WTC11 (cell line): ENCODE results near the gene LIN28B. TPM values are rescaled to one million over a fixed set of nuclear protein-coding genes. Genes with fewer than 3 reads are reported as not detected.
A peak's percentile ranks its signal among the peaks of the same experiment; 100 is the strongest.

ENCODE experiments used
- ATAC-seq: fragments of 200-7000 bp; cut with Tn5 transposase; 2 replicates; pipeline ENCODE4 v1.10.0; 2021; ENCODE audit warnings: mild to moderate bottlenecking, moderate library complexity
- Bru-seq: library from RNA; stranded (reverse); fragments of 400-500 nt; gene quantifications from one replicate; lab custom pipeline; 2021; lab: Mats Ljungman, UMichigan
- CTCF ChIA-PET: fragments of 300-600 bp; sonication (Branson Sonifier 250); formaldehyde crosslinking; loops from one replicate; lab custom pipeline; 2021; ENCODE audit warnings: antibody characterized with exemption; lab: Charles Lee
- POLR2A ChIA-PET: fragments of 350-600 bp; sonication (Branson Sonifier 250); formaldehyde crosslinking; loops from one replicate; lab custom pipeline; 2021; ENCODE audit warnings: antibody characterized with exemption; lab: Charles Lee
- DNase-seq: peaks from one replicate; pipeline ENCODE4 v3.0.0; 2021; ENCODE audit warnings: low spot score
- H3K27ac Mint-ChIP-seq: 2 replicates; pipeline ENCODE4 v1.8.0; 2021; ENCODE audit warnings: mixed read lengths
- H3K27me3 Mint-ChIP-seq: 2 replicates; pipeline ENCODE4 v1.8.0; 2021; ENCODE audit warnings: low read depth, mild to moderate bottlenecking, moderate library complexity, mixed read lengths
- H3K36me3 Mint-ChIP-seq: 2 replicates; pipeline ENCODE4 v1.8.0; 2021; ENCODE audit warnings: mixed read lengths
- H3K4me1 Mint-ChIP-seq: 2 replicates; pipeline ENCODE4 v1.8.0; 2022; ENCODE audit warnings: mixed read lengths
- H3K4me3 Mint-ChIP-seq: 2 replicates; pipeline ENCODE4 v1.8.0; 2021; ENCODE audit warnings: mild to moderate bottlenecking, moderate library complexity, mixed read lengths
- H3K9me3 Mint-ChIP-seq: 2 replicates; pipeline ENCODE4 v1.8.0; 2021; ENCODE audit warnings: mixed read lengths
- AR ChIP-seq: fragments of 250-450 bp; sonication (Bioruptor Pico); IDR thresholded peaks from 2 replicates; pipeline ENCODE4 v1.9.0; 2021; ENCODE audit warnings: mild to moderate bottlenecking
- E2F1 ChIP-seq: sonication (generic); formaldehyde crosslinking; IDR thresholded peaks from 2 replicates; pipeline ENCODE4 v1.8.0; 2022; ENCODE audit warnings: mild to moderate bottlenecking, missing genetic modification reagents
- ESRRA ChIP-seq: sonication (generic); formaldehyde crosslinking; IDR thresholded peaks from 2 replicates; pipeline ENCODE4 v1.8.1; 2022; ENCODE audit warnings: mild to moderate bottlenecking, missing genetic modification reagents, borderline replicate concordance
- HMGA2 ChIP-seq: fragments of 250-450 bp; sonication (Bioruptor Pico); IDR thresholded peaks from 2 replicates; pipeline ENCODE4 v1.4.0; 2021; ENCODE audit warnings: mild to moderate bottlenecking, moderate library complexity
- KAT7 ChIP-seq: sonication (generic); formaldehyde crosslinking; IDR thresholded peaks from 2 replicates; pipeline ENCODE4 v1.8.1; 2023; ENCODE audit warnings: missing genetic modification reagents, mild to moderate bottlenecking, borderline replicate concordance
- MYBL2 ChIP-seq: sonication (generic); formaldehyde crosslinking; IDR thresholded peaks from 2 replicates; pipeline ENCODE4 v1.8.1; 2023; ENCODE audit warnings: mild to moderate bottlenecking, moderate library complexity, missing genetic modification reagents
- NFE2L1 ChIP-seq: sonication (generic); formaldehyde crosslinking; IDR thresholded peaks from 2 replicates; pipeline ENCODE4 v1.8.1; 2023; ENCODE audit warnings: missing genetic modification reagents
- NR1H2 ChIP-seq: sonication (generic); formaldehyde crosslinking; IDR thresholded peaks from 2 replicates; pipeline ENCODE4 v1.9.0; 2021; ENCODE audit warnings: mild to moderate bottlenecking, moderate library complexity, missing genetic modification reagents
- RELA ChIP-seq: sonication (generic); formaldehyde crosslinking; IDR thresholded peaks from 2 replicates; pipeline ENCODE4 v1.8.1; 2022; ENCODE audit warnings: missing genetic modification reagents, mild to moderate bottlenecking, borderline replicate concordance
- USF1 ChIP-seq: sonication (generic); formaldehyde crosslinking; IDR thresholded peaks from 2 replicates; pipeline ENCODE4 v1.8.0; 2022; ENCODE audit warnings: mild to moderate bottlenecking, missing genetic modification reagents
- USF2 ChIP-seq: sonication (generic); formaldehyde crosslinking; IDR thresholded peaks from 2 replicates; pipeline ENCODE4 v1.8.1; 2023; ENCODE audit warnings: mild to moderate bottlenecking, missing genetic modification reagents, moderate library complexity
- ZBTB21 ChIP-seq: sonication (generic); formaldehyde crosslinking; IDR thresholded peaks from 2 replicates; pipeline ENCODE4 v1.8.1; 2023; ENCODE audit warnings: mild to moderate bottlenecking, missing genetic modification reagents, borderline replicate concordance
- ZNF121 ChIP-seq: sonication (generic); formaldehyde crosslinking; IDR thresholded peaks from 2 replicates; pipeline ENCODE4 v1.8.0; 2023; ENCODE audit warnings: missing genetic modification reagents
- ZNF138 ChIP-seq: sonication (generic); formaldehyde crosslinking; conservative IDR thresholded peaks from 2 replicates; pipeline ENCODE4 v1.8.1; 2022; ENCODE audit warnings: mild to moderate bottlenecking, moderate library complexity, missing genetic modification reagents
- ZNF423 ChIP-seq: fragments of 250-450 bp; sonication (Bioruptor Pico); IDR thresholded peaks from 2 replicates; pipeline ENCODE4 v2.1.2; 2022; ENCODE audit warnings: mild to moderate bottlenecking, moderate library complexity
- long read RNA-seq, 3 experiments: library from RNA in 1 of 3; library from capped mRNA in 1 of 3; library from polyadenylated mRNA in 1 of 3; unstranded in 2 of 3; stranded (forward) in 1 of 3; transcript quantifications; one replicate each; pipeline ENCODE4 v2.0.0, GENCODE V29; 2021
- total RNA-seq: library from RNA; stranded (reverse); gene quantifications from 3 replicates; pipeline ENCODE4 v1.2.3, GENCODE V29; 2021

LIN28B gene
- 73.4 to 82.0 TPM (median 81.9 TPM) in 3 replicates for total RNA-seq
- percentile 93 among the genes with signal in this experiment for Bru-seq, nascent RNA
- long read RNA-seq, experiment 1, full-length matches to known transcripts: 96 of 442 reads
- long read RNA-seq, experiment 1, partial matches to known transcripts: 242 of 442 reads
- long read RNA-seq, experiment 1, other reads (novel, unspliced or antisense): 104 of 442 reads
- long read RNA-seq, experiment 2, full-length matches to known transcripts: 8 of 124 reads
- long read RNA-seq, experiment 2, partial matches to known transcripts: 9 of 124 reads
- long read RNA-seq, experiment 2, other reads (novel, unspliced or antisense): 107 of 124 reads
- long read RNA-seq, experiment 3, partial matches to known transcripts: 4 of 39 reads
- long read RNA-seq, experiment 3, other reads (novel, unspliced or antisense): 34 of 39 reads

- peak within 1 kb of the TSS; percentile 100 for H3K27ac Mint-ChIP-seq
- H3K36me3 Mint-ChIP-seq: peaks cover 6% of the 10 kb centered on the region; the same call in 1 of the 2 replicates
- ATAC-seq: no peak
- H3K9me3 Mint-ChIP-seq: no peaks in the 10 kb centered on the region
- peaks cover 33% of the 10 kb centered on the region for H3K4me1 Mint-ChIP-seq
- TF ChIP-seq E2F1: no peak
- TF ChIP-seq USF2 (CRISPR knock-in tag): peak; percentile 86
- TF ChIP-seq USF1 (CRISPR knock-in tag): peak; percentile 86
- ChIA-PET POLR2A (interaction anchor here (0.6 to 2.2 kb wide), 9 partner anchors 12 to 97 kb away, joined by 3 to 9 read pairs (median 8); partner anchors contain the start of gene HACE1), CTCF (interaction anchor here (1.0 to 1.2 kb wide), 2 partner anchors 12 to 13 kb away, joined by 3 to 4 read pairs; no protein-coding TSS in a partner anchor)
- no peaks in the 10 kb centered on the region for H3K27me3 Mint-ChIP-seq
- no peak for DNase-seq
- H3K4me3 Mint-ChIP-seq: peak within 1 kb of the TSS; percentile 93
Observed at GRCh38 chr6:104956731-104957294, at the start of gene LIN28B. Gene LIN28B, plus strand, starts transcription at chr6:104957107. Its CDS starts 144 bp downstream, at chr6:104957251.

GRCh38 chr6:104908031-104908887 is 48.6 kb upstream of the LIN28B start:
- CTCF ChIA-PET: no interaction called here
- Mint-ChIP-seq H3K9me3 (peaks cover 13% of the 10 kb centered on the region), H3K4me3 (no peak overlapping the region), H3K36me3 (0 out of 2 replicates have a peak, but pooled peaks cover 5% of the 10 kb centered on the region), H3K4me1 (peaks cover 9% of the 10 kb centered on the region), H3K27ac (no peak overlapping the region), H3K27me3 (no peaks in the 10 kb centered on the region)
- no peak for ATAC-seq
- no peak for DNase-seq
- no peak for TF ChIP-seq ZNF423 (CRISPR knock-in tag)
- TF ChIP-seq ZBTB21 (CRISPR knock-in tag): no peak
- no peak for TF ChIP-seq ZNF121
- no peak for TF ChIP-seq NFE2L1 (CRISPR knock-in tag)
- TF ChIP-seq ESRRA (CRISPR knock-in tag): no peak
- TF ChIP-seq HMGA2: no peak
- no peak for TF ChIP-seq NR1H2 (CRISPR knock-in tag)
- TF ChIP-seq RELA (CRISPR knock-in tag): no peak
- no peak for TF ChIP-seq ZNF138 (CRISPR knock-in tag)
- TF ChIP-seq AR (CRISPR knock-in tag): no peak
- TF ChIP-seq MYBL2 (CRISPR knock-in tag): no peak
- no peak for TF ChIP-seq KAT7
- POLR2A ChIA-PET: no interaction called here
